GM18873 (cell line): ENCODE measurements around the gene PTPN1.
"Not testable (repeated sequence)": the region's sequence is repeated elsewhere in the genome, so short reads cannot be mapped to it uniquely, and the experiment has no call there.

Experiments used
- ATAC-seq: cut with Tn5 transposase; IDR thresholded peaks from one replicate; pipeline ENCODE4 v1.9.1; 2021; ENCODE audit warnings: mild to moderate bottlenecking, moderate library complexity, moderate number of reproducible peaks; ENCODE audit not compliant: unreplicated experiment, low FRiP score

PTPN1 gene

DNA sequence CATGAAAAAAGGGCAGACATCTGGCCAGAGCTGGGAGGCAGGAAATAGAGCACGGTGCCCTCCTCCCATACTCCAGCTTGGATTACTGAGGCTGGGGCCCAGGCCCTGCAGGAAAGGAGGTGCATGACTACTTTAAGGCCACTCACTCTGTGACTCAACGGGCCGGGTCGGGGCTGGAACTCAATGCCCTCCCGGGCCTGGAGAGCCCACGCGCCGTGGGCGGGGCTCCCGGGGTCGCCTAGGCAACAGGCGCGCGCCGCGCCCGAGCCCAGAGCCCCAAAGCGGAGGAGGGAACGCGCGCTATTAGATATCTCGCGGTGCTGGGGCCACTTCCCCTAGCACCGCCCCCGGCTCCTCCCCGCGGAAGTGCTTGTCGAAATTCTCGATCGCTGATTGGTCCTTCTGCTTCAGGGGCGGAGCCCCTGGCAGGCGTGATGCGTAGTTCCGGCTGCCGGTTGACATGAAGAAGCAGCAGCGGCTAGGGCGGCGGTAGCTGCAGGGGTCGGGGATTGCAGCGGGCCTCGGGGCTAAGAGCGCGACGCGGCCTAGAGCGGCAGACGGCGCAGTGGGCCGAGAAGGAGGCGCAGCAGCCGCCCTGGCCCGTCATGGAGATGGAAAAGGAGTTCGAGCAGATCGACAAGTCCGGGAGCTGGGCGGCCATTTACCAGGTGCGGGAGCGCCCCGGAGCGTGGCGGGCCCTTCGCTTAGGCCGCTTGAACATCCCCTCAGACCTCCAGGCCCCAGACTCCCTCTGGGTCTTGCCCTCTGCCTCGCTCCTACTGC, at the start of gene PTPN1:
PTPN1 (plus strand) TSS at position 461 of the 783 bp plus-strand sequence; CDS start at position 606, 145 bp downstream.
- ATAC-seq: peak; percentile 83

GRCh38 chr20:50460608-50461267, 49.4 kb upstream of the PTPN1 start:
- ATAC-seq: no peak

GRCh38 chr20:50462093-50462690, 48.0 kb upstream of the PTPN1 start:
- ATAC-seq: no peak

GRCh38 chr20:50464026-50464724, 46.0 kb upstream of the PTPN1 start:
- ATAC-seq: no peak

GRCh38 chr20:50464725-50465650, 45.2 kb upstream of the PTPN1 start:
- no peak for ATAC-seq

- no peak for ATAC-seq
Measured at GRCh38 chr20:50467174-50467573, 43.0 kb upstream of the PTPN1 start.

DNA sequence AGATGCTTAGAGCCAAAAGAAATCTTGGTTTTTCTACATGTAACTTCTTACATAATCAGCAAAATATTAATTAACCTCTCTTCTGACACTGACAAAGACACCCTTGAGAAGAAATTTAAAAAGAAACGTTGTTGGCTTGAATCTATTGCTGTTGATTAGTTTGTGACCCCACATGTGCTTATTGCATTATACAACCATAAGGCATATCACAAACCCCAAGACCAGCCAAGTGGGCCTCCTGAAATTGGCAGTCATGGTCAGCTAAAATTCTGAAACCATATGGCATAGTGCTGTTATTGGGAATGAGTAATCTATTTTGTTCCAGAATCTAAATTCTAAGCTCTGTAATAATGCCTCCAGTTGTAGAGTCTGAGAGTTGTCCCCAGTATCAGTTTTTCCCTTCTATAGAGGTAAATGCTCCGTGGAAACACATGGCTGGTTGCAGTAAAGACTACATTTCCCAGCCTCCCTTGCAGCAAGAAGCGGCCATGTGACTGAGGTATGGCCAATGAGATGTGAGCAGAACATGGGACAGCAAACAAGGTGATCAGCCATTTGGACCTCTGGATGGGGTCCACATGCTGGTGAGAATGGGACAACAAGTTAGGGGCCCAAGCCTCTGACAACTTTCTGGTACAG, 42.3 kb upstream of the PTPN1 start:
- no peak for ATAC-seq

DNA sequence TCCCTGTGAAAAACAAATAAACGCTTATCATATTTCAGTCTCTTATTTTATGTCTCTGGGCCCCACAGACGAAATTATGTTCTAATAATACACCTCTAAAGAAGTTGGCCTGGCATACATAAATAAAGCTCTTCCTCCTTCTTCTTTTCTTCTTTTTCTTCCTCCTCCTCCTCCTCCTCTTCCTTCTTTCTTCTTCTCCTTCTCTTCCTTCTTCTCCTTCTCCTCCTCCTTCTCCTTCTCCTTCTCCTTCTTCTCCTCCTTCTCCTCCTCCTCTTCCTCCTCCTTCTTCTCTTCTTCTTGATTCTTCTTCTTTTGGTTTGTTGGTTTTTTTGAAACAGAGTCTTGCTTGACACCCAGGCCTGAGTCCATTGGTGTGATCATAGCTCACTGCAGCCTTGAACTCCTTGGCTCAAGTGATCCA, 41.8 kb upstream of the PTPN1 start:
- no peak for ATAC-seq

GRCh38 chr20:50469176-50469723, 40.9 kb upstream of the PTPN1 start:
- ATAC-seq: no peak

GRCh38 chr20:50469796-50470195, 40.4 kb upstream of the PTPN1 start:
- ATAC-seq: no peak

DNA sequence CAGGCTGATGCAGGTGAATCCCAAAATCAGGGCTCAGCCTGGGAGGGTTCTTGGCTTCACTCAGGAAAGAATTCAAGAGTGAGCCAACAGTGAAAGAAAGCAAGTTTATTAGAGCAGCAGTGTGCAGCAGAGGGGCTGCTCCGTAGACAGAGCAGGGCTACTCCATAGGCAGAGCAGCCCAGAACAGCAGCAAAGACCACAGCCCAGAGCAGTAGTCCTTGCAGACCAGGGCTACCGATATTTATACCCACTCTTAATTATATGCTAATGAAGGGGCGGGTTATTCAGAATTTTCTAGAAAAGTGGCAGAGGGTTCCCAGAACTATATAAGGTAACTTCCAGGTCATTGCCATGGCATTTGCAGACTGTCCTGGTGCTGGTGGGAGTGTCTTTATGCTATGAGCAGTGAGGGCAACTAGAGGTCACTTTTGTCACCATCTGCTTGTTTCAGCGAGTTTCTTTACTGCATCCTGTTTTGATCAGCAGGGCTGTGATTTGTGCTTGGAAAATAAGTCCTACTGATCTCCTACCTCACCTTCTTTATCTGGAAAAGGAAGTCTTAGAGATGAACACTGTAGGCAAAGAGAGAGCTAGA, 39.8 kb upstream of the PTPN1 start:
- ATAC-seq: no peak

GRCh38 chr20:50471231-50471630, 39.0 kb upstream of the PTPN1 start:
- no peak for ATAC-seq

DNA sequence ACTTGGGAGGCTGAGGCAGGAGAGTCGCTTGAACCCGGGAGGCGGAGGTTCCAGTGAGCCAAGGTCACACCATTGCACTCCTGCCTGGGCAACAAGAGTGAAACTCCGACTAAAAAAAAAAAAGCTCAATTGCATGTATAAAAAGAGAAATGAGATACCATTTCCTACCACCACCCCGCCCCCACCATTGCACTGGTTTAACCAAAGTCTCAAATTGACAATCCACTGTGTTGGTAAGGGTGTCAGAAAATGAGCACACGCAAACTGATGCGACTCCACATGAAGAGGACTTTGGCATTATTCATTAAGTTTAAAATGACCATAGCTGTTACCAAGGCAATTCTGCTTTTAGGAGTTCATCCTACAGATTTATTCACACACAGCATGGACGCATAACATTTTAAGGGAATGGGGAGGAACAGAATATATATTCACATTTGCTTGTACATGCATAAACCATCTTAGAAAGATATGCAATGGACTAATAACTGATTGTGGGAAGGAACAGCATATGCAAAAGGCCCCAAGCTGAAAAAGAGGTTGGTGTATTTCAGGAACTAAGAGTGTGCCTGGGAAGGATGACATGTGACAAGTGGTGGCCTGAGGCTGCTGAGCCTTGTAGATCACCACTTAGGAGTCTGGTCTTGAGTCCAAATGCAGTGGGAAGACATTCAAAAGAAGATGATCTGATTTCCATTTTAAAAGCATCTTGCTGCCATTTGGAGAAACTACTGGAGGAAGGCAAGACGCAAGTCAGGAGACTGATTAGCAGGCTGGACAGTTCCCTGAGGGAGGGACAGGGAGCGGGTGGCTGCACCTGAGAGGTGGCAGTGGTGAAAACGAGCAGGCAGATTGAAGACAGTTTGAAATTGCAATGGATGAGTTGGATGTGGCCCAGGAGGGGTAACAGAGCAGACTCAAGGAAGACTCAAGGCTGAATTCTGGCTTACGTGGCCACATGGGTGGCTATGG, 37.2 kb upstream of the PTPN1 start:
- ATAC-seq: no peak

GRCh38 chr20:50474356-50474755, 35.8 kb upstream of the PTPN1 start:
- not testable (repeated sequence) for ATAC-seq

DNA sequence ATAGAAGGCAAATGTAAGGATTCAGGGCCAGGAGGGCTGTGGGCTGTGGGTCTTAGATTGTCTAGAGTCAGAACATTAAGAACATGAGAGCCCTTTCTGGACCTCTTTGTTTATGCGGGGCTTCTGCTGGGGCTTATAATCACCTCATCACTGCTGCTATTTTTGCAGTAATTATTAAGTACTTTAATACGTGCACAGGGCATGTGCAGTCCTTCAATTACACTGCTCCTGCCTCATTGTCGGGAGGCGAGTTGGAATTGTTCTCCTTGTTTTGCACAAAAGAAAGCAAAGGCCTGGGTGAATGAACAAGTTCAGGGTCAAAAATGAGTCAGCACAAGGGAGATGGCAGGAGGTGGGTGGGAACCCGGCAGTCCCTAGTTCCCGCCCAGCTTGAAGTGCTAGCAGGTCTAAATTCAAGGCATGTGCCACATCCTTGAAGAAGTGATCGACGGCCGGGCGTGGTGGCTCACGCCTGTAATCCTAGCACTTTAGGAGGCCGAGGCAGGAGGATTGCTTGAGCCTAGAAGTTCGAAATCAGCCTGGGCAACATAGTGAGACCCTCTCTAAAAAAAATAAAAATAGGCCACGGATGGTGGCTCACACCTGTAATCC, 34.4 kb upstream of the PTPN1 start:
- ATAC-seq: no peak

DNA sequence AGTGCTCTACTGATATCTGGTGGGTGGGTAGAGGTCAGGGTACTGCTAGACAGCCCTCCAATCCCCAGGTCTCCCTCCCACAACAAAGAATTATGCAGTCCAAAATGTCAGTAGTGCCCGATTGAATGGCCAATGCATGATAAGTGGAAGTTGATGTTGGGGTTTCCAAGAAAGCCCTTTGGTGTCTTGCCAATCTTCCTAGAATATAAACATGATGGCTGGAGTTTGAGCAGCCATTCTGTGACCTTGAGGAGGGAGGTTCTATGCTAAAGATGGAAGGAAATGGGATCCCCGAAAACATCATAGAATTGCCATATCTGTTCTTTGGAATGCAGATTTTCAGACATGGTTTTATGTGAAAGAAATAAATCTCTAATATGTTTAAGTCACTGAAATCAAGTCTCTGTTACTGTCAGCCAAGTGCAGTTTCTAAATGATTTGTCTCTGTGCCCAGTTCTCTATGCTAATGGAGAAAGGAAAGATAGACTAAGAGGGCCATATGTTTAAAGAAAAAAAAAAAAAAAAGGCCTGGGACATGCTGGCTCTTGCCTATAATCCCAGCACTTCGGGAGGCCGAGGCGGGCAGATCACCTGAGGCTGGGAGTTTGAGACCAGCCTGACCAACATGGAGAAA, 32.8 kb upstream of the PTPN1 start:
- no peak for ATAC-seq
